Upper lobe of right lung (tissue), 1 donor: Measurements from ENCODE around the gene ARHGEF17. TPM values are rescaled to one million over a fixed set of nuclear protein-coding genes. Genes with fewer than 3 reads are reported as not detected.
A peak's percentile ranks its signal among the peaks of the same experiment; 100 is the strongest.

Experiments used
- ATAC-seq: fragments of 200-7000 bp; cut with Tn5 transposase; one replicate; pipeline ENCODE4 v1.9.1; 2020; ENCODE audit warnings: mild to moderate bottlenecking, moderate library complexity
- DNase-seq: peaks from one replicate; pipeline ENCODE4 v3.0.0-alpha.2; 2020
- H3K27ac ChIP-seq: fragments of 200-600 bp; one replicate; pipeline ENCODE4 v1.8.0; 2022
- H3K27me3 ChIP-seq: fragments of 200-600 bp; one replicate; pipeline ENCODE4 v1.8.0; 2022; ENCODE audit warnings: mild to moderate bottlenecking
- H3K36me3 ChIP-seq: fragments of 200-600 bp; one replicate; pipeline ENCODE4 v1.8.0; 2022
- H3K4me1 ChIP-seq: fragments of 200-600 bp; one replicate; pipeline ENCODE4 v1.8.0; 2022
- H3K4me3 ChIP-seq: fragments of 200-600 bp; one replicate; pipeline ENCODE4 v1.8.0; 2022; ENCODE audit warnings: mild to moderate bottlenecking
- H3K9me3 ChIP-seq: fragments of 200-600 bp; one replicate; pipeline ENCODE4 v1.8.0; 2022
- intact Hi-C: fragments of 100-400 bp; cut with DNase I; formaldehyde crosslinking; loops from one replicate; pipeline ENCODE4 v1.11.0; 2022
- total RNA-seq: library from RNA; stranded (reverse); fragmentation: NEBNext Ultra II Directional; extraction: Animal tissue kit (Norgen Biotek cat#: 25700); gene quantifications from one replicate; pipeline ENCODE4 v1.2.1, GENCODE V29; 2021
- TF ChIP-seq, protein P1 (sequence below): fragments of 200-600 bp; IDR thresholded peaks from one replicate; pipeline ENCODE4 v1.8.0; 2022; ENCODE audit warnings: antibody characterized with exemption
- donor health status: DM: no; HTN: yes; CAD: no; lungs with severe emphysema.

Gene ARHGEF17
- total RNA-seq, 1 donor from 2014 or later, result 74.5 TPM

DNA sequence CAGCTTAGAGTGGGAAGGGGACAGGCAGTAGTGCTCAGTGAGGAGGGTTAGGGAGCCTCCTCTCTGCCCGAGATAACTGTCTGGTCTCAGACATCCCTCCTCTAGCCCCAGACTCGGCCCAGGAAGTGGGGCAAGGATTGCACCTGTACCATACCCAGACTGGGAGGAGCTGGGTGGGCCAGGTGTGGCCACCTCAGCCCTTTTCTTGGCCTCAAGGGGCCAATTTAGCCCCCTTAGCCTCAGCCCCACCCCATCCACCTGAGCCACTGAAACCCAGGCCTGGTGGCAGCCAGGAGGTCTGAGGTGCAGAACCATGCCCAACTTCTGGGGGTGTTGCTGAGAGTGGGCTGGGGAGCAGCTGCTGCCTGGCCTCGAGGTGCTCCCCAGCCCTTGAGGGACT lies 74.7 kb downstream of the ARHGEF17 start:
- Histone ChIP-seq H3K4me3 (no peak overlapping the region), H3K9me3 (no peaks in the 10 kb centered on the region), H3K27me3 (no peaks in the 10 kb centered on the region), H3K36me3 (no peaks in the 10 kb centered on the region), H3K27ac (peak overlapping the region; percentile 6), H3K4me1 (peaks cover 55% of the 10 kb centered on the region)
- no peak for DNase-seq
- TF ChIP-seq, protein P1, sequence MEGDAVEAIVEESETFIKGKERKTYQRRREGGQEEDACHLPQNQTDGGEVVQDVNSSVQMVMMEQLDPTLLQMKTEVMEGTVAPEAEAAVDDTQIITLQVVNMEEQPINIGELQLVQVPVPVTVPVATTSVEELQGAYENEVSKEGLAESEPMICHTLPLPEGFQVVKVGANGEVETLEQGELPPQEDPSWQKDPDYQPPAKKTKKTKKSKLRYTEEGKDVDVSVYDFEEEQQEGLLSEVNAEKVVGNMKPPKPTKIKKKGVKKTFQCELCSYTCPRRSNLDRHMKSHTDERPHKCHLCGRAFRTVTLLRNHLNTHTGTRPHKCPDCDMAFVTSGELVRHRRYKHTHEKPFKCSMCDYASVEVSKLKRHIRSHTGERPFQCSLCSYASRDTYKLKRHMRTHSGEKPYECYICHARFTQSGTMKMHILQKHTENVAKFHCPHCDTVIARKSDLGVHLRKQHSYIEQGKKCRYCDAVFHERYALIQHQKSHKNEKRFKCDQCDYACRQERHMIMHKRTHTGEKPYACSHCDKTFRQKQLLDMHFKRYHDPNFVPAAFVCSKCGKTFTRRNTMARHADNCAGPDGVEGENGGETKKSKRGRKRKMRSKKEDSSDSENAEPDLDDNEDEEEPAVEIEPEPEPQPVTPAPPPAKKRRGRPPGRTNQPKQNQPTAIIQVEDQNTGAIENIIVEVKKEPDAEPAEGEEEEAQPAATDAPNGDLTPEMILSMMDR, result no peak
- ATAC-seq, result no peak
- intact Hi-C loops, result no loop called here

DNA sequence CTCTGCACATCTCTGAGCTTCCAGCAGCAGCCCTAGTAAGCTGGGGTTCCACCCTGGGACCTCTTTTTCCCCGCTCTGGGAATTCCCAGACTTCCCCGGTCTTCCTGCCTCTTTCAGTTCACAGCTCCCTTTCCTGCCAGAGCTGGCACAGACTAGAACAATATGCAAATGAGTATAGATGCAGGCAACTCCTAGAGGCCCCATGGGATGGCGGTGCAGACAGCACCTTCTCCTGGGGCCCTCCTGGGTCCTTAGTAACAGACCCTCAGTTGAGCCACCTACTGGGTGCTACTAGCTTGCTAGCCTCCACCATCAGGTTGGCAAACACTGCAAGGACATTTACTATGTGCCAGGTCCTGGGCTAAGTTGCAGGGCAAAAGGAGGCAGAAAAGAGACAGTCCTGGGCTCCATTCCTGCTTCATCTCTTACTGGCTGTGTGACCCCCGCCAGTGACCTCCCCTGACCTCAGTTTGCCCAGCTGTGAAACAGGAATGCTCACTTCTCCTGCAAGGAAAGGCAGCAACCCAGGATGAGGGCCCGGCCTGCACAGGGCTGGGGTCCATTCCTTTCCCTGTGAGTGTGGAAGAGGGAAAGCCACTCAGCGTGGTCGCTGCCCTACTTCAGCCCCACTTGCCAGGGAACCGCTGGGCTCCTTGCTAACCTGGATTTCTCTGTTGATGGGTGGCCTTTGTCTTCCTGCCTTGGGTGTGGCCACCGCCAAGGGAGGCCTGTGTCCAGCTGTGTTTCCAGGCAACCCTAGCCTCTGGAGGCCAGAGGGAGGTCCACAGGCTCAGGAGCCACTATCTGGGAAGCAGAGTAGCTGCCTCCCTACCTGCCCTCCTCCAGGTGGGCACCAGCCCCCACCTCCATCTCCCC lies 75.4 kb downstream of the ARHGEF17 start:
- Histone ChIP-seq H3K9me3 (no peaks in the 10 kb centered on the region), H3K36me3 (no peaks in the 10 kb centered on the region), H3K27ac (peak overlapping the region; percentile 6), H3K27me3 (no peaks in the 10 kb centered on the region), H3K4me1 (peaks cover 62% of the 10 kb centered on the region), H3K4me3 (no peak overlapping the region)
- intact Hi-C loops, result no loop called here
- TF ChIP-seq, protein P1, result no peak
- no peak for ATAC-seq
- no peak for DNase-seq

DNA sequence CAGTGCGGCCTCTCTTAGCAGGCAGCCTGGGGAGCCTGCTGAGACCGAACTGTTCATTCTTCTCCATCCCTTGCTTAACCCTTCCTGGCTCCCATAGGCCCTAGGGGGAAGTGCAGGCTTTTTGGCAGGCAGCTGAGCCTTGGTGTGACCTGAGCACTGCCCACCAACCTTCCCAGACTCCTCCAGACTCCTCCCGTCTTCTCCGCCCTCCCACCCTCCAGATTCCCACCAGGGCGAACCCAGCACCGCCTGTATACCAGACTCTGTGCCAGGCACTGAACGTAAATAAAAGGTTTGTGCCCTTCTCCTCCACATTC lies 76.0 kb downstream of the ARHGEF17 start:
- Histone ChIP-seq H3K36me3 (no peaks in the 10 kb centered on the region), H3K27me3 (no peaks in the 10 kb centered on the region), H3K9me3 (no peaks in the 10 kb centered on the region), H3K4me3 (no peak overlapping the region), H3K4me1 (peaks cover 59% of the 10 kb centered on the region), H3K27ac (no peak overlapping the region)
- TF ChIP-seq, protein P1, result no peak
- intact Hi-C loops, result no loop called here
- DNase-seq, result no peak
- no peak for ATAC-seq

DNA sequence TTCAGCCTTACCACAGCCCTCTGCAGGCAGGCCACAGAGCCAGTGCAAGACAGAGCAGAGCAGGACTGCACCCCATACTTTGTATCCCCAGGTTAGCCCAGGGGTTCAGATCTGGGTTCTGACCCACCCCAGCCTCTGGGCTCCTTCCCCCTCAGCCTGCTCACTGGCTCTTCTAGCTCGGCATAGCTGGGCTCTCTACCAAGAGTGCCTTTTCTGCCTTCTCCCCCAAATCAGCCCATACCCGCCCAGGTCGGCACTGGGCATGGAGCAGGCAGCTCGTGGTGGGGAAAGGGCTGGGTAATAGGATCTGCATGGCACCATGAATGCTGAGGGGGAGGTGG lies 76.4 kb downstream of the ARHGEF17 start:
- intact Hi-C loops, result no loop called here
- no peak for ATAC-seq
- H3K9me3 ChIP-seq, result no peaks in the 10 kb centered on the region
- H3K27me3 ChIP-seq, result no peaks in the 10 kb centered on the region
- peaks cover 55% of the 10 kb centered on the region for H3K4me1 ChIP-seq
- no peak overlapping the region for H3K4me3 ChIP-seq
- H3K27ac ChIP-seq, result peak overlapping the region; percentile 81
- TF ChIP-seq, protein P1, result no peak
- DNase-seq, result no peak
- no peaks in the 10 kb centered on the region for H3K36me3 ChIP-seq

DNA sequence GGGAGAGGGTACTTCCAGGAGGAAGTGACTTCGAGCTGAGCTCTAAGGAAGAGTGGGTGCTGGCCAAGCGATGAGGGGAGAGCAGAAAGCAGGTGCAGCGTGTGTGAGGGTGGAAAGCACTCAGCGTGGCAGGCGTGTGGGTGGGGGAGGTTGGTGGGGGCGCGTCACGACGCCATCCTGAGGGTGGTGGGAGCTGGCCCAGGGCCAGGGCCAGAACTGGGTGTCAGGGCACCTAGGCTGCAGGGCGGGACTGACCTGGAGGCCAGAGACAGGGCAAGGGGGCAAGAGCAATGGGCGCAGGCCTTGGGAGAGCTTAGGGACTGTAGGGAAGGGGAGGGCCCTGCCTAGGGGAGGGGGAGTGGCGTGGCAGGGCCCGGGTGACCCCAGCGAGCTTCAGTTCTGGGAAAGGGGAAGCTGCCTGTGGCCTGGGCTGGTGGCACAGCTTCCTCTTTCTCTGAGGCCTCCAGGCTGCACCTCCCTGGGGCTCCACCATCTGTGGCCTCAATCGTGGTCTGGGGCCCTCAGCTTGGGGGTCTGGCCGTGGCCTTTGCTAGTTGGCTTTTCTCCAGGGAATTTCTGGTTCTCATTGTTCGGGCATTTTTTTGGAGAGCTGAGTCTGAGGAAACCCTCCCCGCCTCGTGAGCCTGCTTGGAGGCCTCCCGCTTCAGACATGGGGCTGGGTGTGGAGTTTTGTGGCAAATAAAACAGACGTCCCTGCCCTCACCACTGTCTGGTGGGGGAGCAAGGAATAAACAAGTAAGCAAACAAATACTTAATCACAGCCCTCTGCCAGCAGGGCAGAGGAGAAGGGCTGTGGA lies 77.0 kb downstream of the ARHGEF17 start:
- DNase-seq, result peak; percentile 88
- peak; percentile 79 for ATAC-seq
- peaks cover 49% of the 10 kb centered on the region for H3K4me1 ChIP-seq
- no peaks in the 10 kb centered on the region for H3K27me3 ChIP-seq
- no peaks in the 10 kb centered on the region for H3K9me3 ChIP-seq
- intact Hi-C loops, result no loop called here
- no peaks in the 10 kb centered on the region for H3K36me3 ChIP-seq
- TF ChIP-seq, protein P1, result no peak
- H3K4me3 ChIP-seq, result no peak overlapping the region
- peak overlapping the region; percentile 81 for H3K27ac ChIP-seq
